NCI-H460 (cell line): ENCODE data around the gene TTR. TPM values are rescaled to one million over a fixed set of nuclear protein-coding genes. Genes with fewer than 3 reads are reported as not detected.

Source experiments
- DNase-seq: peaks from one replicate; pipeline ENCODE4 v3.0.0-alpha.2; 2016; ENCODE audit warnings: low read depth; ENCODE audit errors: extremely low read depth
- total RNA-seq: library from RNA; depleted of rRNA; stranded (reverse); fragments of >200 nt; shearing (Covaris generic); gene quantifications from 2 replicates; pipeline ENCODE4 v1.2.3, GENCODE V29; 2014

The TTR gene
- total RNA-seq, 1 experiment from 2014 or later, result not detected

GRCh38 chr18:31578126-31578525 lies 13.6 kb upstream of the TTR start:
- no peak for DNase-seq

GRCh38 chr18:31579375-31579774 lies 12.3 kb upstream of the TTR start:
- no peak for DNase-seq

- no peak for DNase-seq
Observed at GRCh38 chr18:31581498-31582197, 10.0 kb upstream of the TTR start.

- no peak for DNase-seq
Observed at GRCh38 chr18:31583185-31583854, 8.4 kb upstream of the TTR start.

- DNase-seq, result no peak
Observed at GRCh38 chr18:31585991-31586390, 5.7 kb upstream of the TTR start.

GRCh38 chr18:31586616-31587015 lies 5.1 kb upstream of the TTR start:
- no peak for DNase-seq

- DNase-seq, result no peak
Observed at GRCh38 chr18:31587529-31587928, 4.1 kb upstream of the TTR start.

- no peak for DNase-seq
Observed at GRCh38 chr18:31590570-31590969, 1.1 kb upstream of the TTR start.

- DNase-seq, result no peak
Observed at GRCh38 chr18:31591113-31591512, 564 bp upstream of the TTR start.

- no peak for DNase-seq
Observed at GRCh38 chr18:31592506-31593157, 955 bp downstream of the TTR start.

GRCh38 chr18:31595121-31595771 lies 3.6 kb downstream of the TTR start:
- DNase-seq, result no peak

GRCh38 chr18:31596081-31596872 lies 4.6 kb downstream of the TTR start:
- DNase-seq, result no peak

GRCh38 chr18:31598021-31598805 lies 6.5 kb downstream of the TTR start:
- DNase-seq, result no peak

- no peak for DNase-seq
Observed at GRCh38 chr18:31603315-31603714, 11.6 kb downstream of the TTR start.

GRCh38 chr18:31606265-31606664 lies 14.6 kb downstream of the TTR start:
- DNase-seq, result no peak

- no peak for DNase-seq
Observed at GRCh38 chr18:31607384-31607783, 15.7 kb downstream of the TTR start.

GRCh38 chr18:31609886-31610285 lies 18.2 kb downstream of the TTR start:
- DNase-seq, result no peak

- DNase-seq, result no peak
Observed at GRCh38 chr18:31610286-31611205, 18.9 kb downstream of the TTR start.

- DNase-seq, result no peak
Observed at GRCh38 chr18:31611511-31611910, 19.8 kb downstream of the TTR start.
